A549 (cell line): Measurements from ENCODE around the gene RHBDD3. TPM values are rescaled to one million over a fixed set of nuclear protein-coding genes. Genes with fewer than 3 reads are reported as not detected.

Experiments
- ATAC-seq, 2 experiments: fragments of 200-7000 bp in 1 of 2; fragments of >200 bp in 1 of 2; cut with Nextera tagmentation in 1 of 2; cut with Tn5 transposase in 1 of 2; 3 replicates each; pipeline versions ENCODE4 v1.8.0 to v1.9.1; 2018 to 2020; ENCODE audit warnings: mild to moderate bottlenecking in 1 of 2, moderate library complexity in 1 of 2
- CTCF ChIA-PET: fragments of 300-600 bp; sonication (Branson Sonifier 250); formaldehyde crosslinking; extraction: SDS; loops from one replicate; lab custom pipeline; 2021; ENCODE audit warnings: antibody characterized with exemption, inconsistent platforms; lab: Yijun Ruan, JAX
- POLR2A ChIA-PET: fragments of 350-600 bp; formaldehyde crosslinking; extraction: SDS; loops from one replicate; lab custom pipeline; 2021; ENCODE audit warnings: antibody characterized with exemption, inconsistent platforms; lab: Yijun Ruan, JAX
- DNase-seq, 2 experiments: peaks; one replicate each; pipeline versions ENCODE4 v3.0.0 to v3.0.0-alpha.2; 2011 to 2016; ENCODE audit warnings: low read depth in 1 of 2, low spot score in 1 of 2
- FAIRE-seq: peaks from 2 replicates; lab custom pipeline; 2011; peaks lifted over from hg19 to GRCh38; lab: Jason Lieb, UNC
- H3K27ac ChIP-seq, 2 experiments: fragments of >200 bp; sonication (Bioruptor Twin); formaldehyde crosslinking; 3 replicates each; pipeline ENCODE4 v1.5.1; 2016 to 2017
- H3K4me1 ChIP-seq: fragments of >200 bp; sonication (Bioruptor Twin); formaldehyde crosslinking; 3 replicates; pipeline ENCODE4 v1.6.1; 2016
- H3K4me2 ChIP-seq: fragments of >200 bp; sonication (Bioruptor Twin); formaldehyde crosslinking; 3 replicates; pipeline ENCODE4 v1.6.1; 2016
- H3K4me3 ChIP-seq: fragments of >200 bp; sonication (Bioruptor Twin); formaldehyde crosslinking; 3 replicates; pipeline ENCODE4 v1.5.1; 2016
- H3K9me3 ChIP-seq: fragments of >200 bp; sonication (Bioruptor Twin); formaldehyde crosslinking; 3 replicates; pipeline ENCODE4 v1.6.1; 2016
- CTCF ChIP-seq: fragments of >200 bp; sonication (Bioruptor Twin); formaldehyde crosslinking; IDR thresholded peaks from 3 replicates; pipeline ENCODE4 v1.5.1; 2016
- ELK1 ChIP-seq: fragments of 150-350 bp; IDR thresholded peaks from 2 replicates; pipeline ENCODE4 v1.6.1; 2014; ENCODE audit warnings: low read depth, mild to moderate bottlenecking, low read length
- EP300 ChIP-seq, 2 experiments: fragments of >200 bp; sonication (Bioruptor Twin); formaldehyde crosslinking; IDR thresholded peaks; 2 replicates in 1 of 2; 3 replicates in 1 of 2; pipeline ENCODE4 v1.6.1; 2016 to 2017
- ESRRA ChIP-seq: fragments of 150-350 bp; IDR thresholded peaks from 2 replicates; pipeline ENCODE4 v1.6.1; 2014; ENCODE audit warnings: mild to moderate bottlenecking, low read length, borderline replicate concordance
- FOSL2 ChIP-seq, 2 experiments: fragments of 450-650 bp in 1 of 2; fragments of >200 bp in 1 of 2; sonication (Bioruptor Twin) in 1 of 2; formaldehyde crosslinking; IDR thresholded peaks; 2 replicates each; pipeline versions ENCODE4 v1.5.0 to v1.6.1; 2016 to 2020; ENCODE audit warnings: mild to moderate bottlenecking in 1 of 2, moderate library complexity in 1 of 2
- GATA3 ChIP-seq: IDR thresholded peaks from 2 replicates; pipeline ENCODE4 v1.6.1; 2012; ENCODE audit warnings: borderline replicate concordance
- HES2 ChIP-seq: fragments of >200 bp; sonication (Bioruptor Twin); formaldehyde crosslinking; IDR thresholded peaks from 2 replicates; pipeline ENCODE4 v1.6.1; 2016
- HEYL ChIP-seq: fragments of 250-450 bp; sonication (Bioruptor Pico); IDR thresholded peaks from 2 replicates; pipeline ENCODE4 v1.8.0; 2021; ENCODE audit warnings: mild to moderate bottlenecking, moderate library complexity
- HMGXB4 ChIP-seq: fragments of 250-450 bp; sonication (Bioruptor Pico); IDR thresholded peaks from 2 replicates; pipeline ENCODE4 v1.5.0; 2021; ENCODE audit warnings: mild to moderate bottlenecking, moderate library complexity, borderline replicate concordance
- HOXB13 ChIP-seq: fragments of 250-450 bp; sonication (Bioruptor Pico); IDR thresholded peaks from 2 replicates; pipeline ENCODE4 v1.5.0; 2020; ENCODE audit warnings: low read depth, mild to moderate bottlenecking, moderate library complexity
- KDM1A ChIP-seq: fragments of 200-600 bp; sonication (generic); IDR thresholded peaks from 2 replicates; pipeline ENCODE4 v1.6.1; 2016; ENCODE audit warnings: low read depth, mild to moderate bottlenecking
- MAZ ChIP-seq: fragments of 150-350 bp; IDR thresholded peaks from 2 replicates; pipeline ENCODE4 v1.6.1; 2014; ENCODE audit warnings: antibody characterized with exemption, low read depth, low read length, borderline replicate concordance
- POLR2A ChIP-seq: IDR thresholded peaks from 2 replicates; pipeline ENCODE4 v1.6.1; 2012; ENCODE audit warnings: mild to moderate bottlenecking, low read length
- POLR2AphosphoS2 ChIP-seq: conservative IDR thresholded peaks from 2 replicates; pipeline ENCODE4 v1.6.1; 2012; ENCODE audit warnings: low read length, improper control_type of control experiment, inconsistent platforms
- RARB ChIP-seq: fragments of 250-450 bp; sonication (Bioruptor Pico); IDR thresholded peaks from 2 replicates; pipeline ENCODE4 v1.8.0; 2021; ENCODE audit warnings: mild to moderate bottlenecking, moderate library complexity
- RCOR1 ChIP-seq: fragments of 150-350 bp; IDR thresholded peaks from 2 replicates; pipeline ENCODE4 v1.6.1; 2014; ENCODE audit warnings: antibody characterized with exemption, low read length, low read depth
- TFCP2L1 ChIP-seq: fragments of 250-450 bp; sonication (Bioruptor Pico); IDR thresholded peaks from 2 replicates; pipeline ENCODE4 v1.5.0; 2021; ENCODE audit warnings: mild to moderate bottlenecking
- USF2 ChIP-seq: fragments of 450-650 bp; IDR thresholded peaks from 2 replicates; pipeline ENCODE4 v1.6.1; 2014; ENCODE audit warnings: antibody characterized with exemption
- ZC3H11A ChIP-seq: fragments of 450-650 bp; IDR thresholded peaks from 2 replicates; pipeline ENCODE4 v1.6.1; 2014; ENCODE audit warnings: antibody characterized with exemption, mild to moderate bottlenecking
- ZNF302 ChIP-seq: fragments of 250-450 bp; sonication (Bioruptor Pico); IDR thresholded peaks from 2 replicates; pipeline ENCODE4 v1.9.0; 2021; ENCODE audit warnings: inconsistent platforms, mild to moderate bottlenecking, moderate library complexity
- WGBS: methylation state at CpG from one replicate; pipeline ENCODE4 v1.1.6; 2017; ENCODE audit errors: missing lambda C conversion rate; 5-methylcytosine and 5-hydroxymethylcytosine counted together
- polyA plus RNA-seq, 4 experiments: library from polyadenylated mRNA; depleted of rRNA in 3 of 4; stranded (reverse); fragments of >200 nt; fragmentation: RNase III in 1 of 4; extraction: RNeasy Plus Mini Kit Qiagen cat#74134 plus additional on column Dnase treatment in 1 of 4; gene quantifications; 2 replicates in 3 of 4; 3 replicates in 1 of 4; pipeline ENCODE4 v1.2.3, GENCODE V29; 2011 to 2017

RHBDD3 gene
- polyA plus RNA-seq, 2 of the 4 experiments (the other 2 are of a cell fraction) = 10.2 to 20.8 TPM

- DNase-seq = no peak
- H3K27ac ChIP-seq = peak overlapping the region in 1 of 2 experiments; percentile 30; a peak in 2 of 6 replicates
Observed at GRCh38 chr22:29309332-29310064, 41.7 kb upstream of the RHBDD3 start.

More at GRCh38 chr22:29309332-29310064, 41.7 kb upstream of the RHBDD3 start:
- WGBS = 88% methylated on average over 12 of the region's 21 CpGs
- ChIA-PET POLR2A (no interaction called here), CTCF (interaction anchor here (0.9 kb wide), 1 partner anchor 49 kb away, joined by 3 read pairs; no protein-coding TSS in a partner anchor)
- ATAC-seq (no peak), FAIRE-seq (no peak)
- H3K9me3 ChIP-seq = no peaks in the 10 kb centered on the region
- TF ChIP-seq EP300 (IDR thresholded peaks at IDR 0.05) (no peak), MAZ (no peak), USF2 (no peak), HES2 (no peak), CTCF (no peak), POLR2A (no peak), RARB (CRISPR knock-in tag) (no peak), HOXB13 (CRISPR knock-in tag) (no peak), ZNF302 (CRISPR knock-in tag) (no peak), FOSL2 (IDR thresholded peaks at IDR 0.05) (no peak), FOSL2 (CRISPR knock-in tag; IDR thresholded peaks at IDR 0.05) (no peak), TFCP2L1 (CRISPR knock-in tag) (no peak), HMGXB4 (no peak), ZC3H11A (no peak), HEYL (no peak), POLR2AphosphoS2 (no peak), RCOR1 (no peak), ESRRA (no peak), ELK1 (no peak), KDM1A (no peak), GATA3 (no peak)
- peaks cover 46% of the 10 kb centered on the region for H3K4me1 ChIP-seq
- peak overlapping the region; percentile 94; the same call in 2 of the 3 replicates for H3K4me2 ChIP-seq
- H3K4me3 ChIP-seq = no peak overlapping the region
